ENCODE data around the gene EXOC5.

GRCh38 chr14:57169901-57170300 lies 98.8 kb downstream of the EXOC5 start:
- TF ChIP-seq, protein P1, sequence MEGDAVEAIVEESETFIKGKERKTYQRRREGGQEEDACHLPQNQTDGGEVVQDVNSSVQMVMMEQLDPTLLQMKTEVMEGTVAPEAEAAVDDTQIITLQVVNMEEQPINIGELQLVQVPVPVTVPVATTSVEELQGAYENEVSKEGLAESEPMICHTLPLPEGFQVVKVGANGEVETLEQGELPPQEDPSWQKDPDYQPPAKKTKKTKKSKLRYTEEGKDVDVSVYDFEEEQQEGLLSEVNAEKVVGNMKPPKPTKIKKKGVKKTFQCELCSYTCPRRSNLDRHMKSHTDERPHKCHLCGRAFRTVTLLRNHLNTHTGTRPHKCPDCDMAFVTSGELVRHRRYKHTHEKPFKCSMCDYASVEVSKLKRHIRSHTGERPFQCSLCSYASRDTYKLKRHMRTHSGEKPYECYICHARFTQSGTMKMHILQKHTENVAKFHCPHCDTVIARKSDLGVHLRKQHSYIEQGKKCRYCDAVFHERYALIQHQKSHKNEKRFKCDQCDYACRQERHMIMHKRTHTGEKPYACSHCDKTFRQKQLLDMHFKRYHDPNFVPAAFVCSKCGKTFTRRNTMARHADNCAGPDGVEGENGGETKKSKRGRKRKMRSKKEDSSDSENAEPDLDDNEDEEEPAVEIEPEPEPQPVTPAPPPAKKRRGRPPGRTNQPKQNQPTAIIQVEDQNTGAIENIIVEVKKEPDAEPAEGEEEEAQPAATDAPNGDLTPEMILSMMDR (IDR thresholded peaks at IDR 0.05): no peak
- no peak for TF ChIP-seq POLR2AphosphoS5 (IDR thresholded peaks at IDR 0.05)
- TF ChIP-seq POLR2A (IDR thresholded peaks at IDR 0.05): no peak
- TF ChIP-seq EP300 (IDR thresholded peaks at IDR 0.05): no peak

Data from suprapubic skin (tissue), 4 donors.